HL-60/S4 treated with retinoic acid at 250 ng/mL for 4 days and 3 days (cell line): Measurements from ENCODE around the gene ASPM.
"Not testable (repeated sequence)": the region's sequence is repeated elsewhere in the genome, so short reads cannot be mapped to it uniquely, and the experiment has no call there.

Source experiments
- in situ Hi-C: fragments of 300-500 bp; cut with MboI; formaldehyde crosslinking; loops from 2 replicates; pipeline ENCODE4 v1.7.0; 2022; ENCODE audit warnings: low sequenced_read_pairs

ASPM gene

DNA sequence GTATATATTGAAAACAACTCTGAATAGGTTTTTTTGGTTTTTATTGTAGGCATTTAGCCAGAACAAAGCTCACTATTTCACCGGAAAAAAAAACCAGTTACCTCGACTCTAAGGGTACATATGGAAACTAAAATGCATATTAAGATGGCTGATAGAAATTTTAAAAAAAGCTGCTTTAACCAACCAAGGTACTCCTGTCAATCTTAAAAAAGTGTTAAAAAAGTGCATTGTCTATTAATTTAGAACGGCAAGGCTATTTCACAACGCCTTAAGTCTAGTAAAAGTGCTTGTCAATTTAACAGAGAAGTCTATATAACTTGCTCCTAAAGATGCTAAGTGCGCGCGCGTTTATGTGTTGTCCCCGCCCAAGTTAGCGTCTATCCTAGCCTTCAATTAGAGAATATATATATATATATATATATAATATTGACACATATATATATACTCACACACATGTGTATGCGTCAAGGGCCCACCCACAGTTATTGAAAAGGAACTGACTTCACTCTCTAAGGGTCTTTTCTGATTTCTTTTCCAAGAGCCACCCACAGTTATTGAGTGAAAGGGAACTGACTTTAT is 934 bp downstream of the ASPM start:
- in situ Hi-C loops, result no loop called here

DNA sequence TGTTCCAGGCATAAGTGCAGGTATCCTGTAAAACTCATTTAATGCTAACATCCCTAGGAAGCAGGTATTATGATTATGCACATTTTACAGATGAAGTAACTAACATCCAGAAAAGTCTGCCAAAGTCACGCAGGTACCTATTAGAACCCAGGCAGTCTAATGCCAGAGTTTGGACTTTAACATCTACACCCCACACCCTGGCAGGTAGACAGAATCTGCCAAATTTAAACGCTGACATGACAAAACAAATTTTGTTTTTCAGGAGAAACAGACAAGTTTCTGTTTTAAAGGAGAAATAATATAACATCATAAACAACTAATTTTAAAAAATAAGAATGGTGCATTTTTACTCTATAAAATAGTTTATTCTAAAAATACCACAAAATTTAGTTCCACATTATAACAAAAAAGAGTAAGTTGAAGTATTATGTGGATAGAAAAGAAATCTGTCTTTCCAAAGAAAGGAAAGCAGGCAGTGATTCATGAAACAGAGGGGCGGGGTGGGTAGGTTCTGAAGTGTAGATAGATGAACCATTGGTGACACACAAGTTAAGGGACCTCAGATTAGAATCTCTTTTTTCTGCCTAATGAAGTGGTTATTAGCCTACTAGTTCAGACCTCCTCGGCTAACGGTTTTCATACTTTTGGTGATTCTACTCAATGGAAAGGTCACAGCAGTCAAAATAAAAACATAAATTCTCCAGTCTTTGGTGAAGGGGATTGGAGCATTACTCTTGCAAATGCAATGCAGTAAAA is 1.7 kb downstream of the ASPM start:
- in situ Hi-C loops, result no loop called here

DNA sequence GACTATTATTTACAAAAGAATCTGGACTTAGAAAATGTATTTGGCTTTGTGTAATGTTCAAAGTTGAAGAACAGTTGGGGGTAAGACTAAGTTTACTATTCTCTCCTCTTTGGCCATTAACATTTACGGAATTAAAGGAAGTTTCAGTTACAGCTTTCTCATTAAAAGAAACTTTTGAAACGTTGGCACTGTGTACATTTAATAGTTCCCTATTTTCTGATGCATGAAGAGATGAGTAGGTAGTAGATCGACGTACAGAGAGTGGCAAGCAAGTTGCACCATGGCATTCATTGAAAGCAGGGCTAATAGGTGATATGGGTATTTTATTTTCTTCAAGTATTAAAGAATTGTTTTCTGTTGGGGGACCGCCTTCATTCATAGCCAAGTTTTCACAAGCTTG is 3.2 kb downstream of the ASPM start:
- in situ Hi-C loops, result no loop called here

GRCh38 chr1:197141575-197141974 is 4.9 kb downstream of the ASPM start:
- in situ Hi-C loops, result no loop called here

GRCh38 chr1:197140121-197140520 is 6.3 kb downstream of the ASPM start:
- in situ Hi-C loops, result no loop called here

- in situ Hi-C loops, result no loop called here
Measured at GRCh38 chr1:197139169-197139568, 7.3 kb downstream of the ASPM start.

DNA sequence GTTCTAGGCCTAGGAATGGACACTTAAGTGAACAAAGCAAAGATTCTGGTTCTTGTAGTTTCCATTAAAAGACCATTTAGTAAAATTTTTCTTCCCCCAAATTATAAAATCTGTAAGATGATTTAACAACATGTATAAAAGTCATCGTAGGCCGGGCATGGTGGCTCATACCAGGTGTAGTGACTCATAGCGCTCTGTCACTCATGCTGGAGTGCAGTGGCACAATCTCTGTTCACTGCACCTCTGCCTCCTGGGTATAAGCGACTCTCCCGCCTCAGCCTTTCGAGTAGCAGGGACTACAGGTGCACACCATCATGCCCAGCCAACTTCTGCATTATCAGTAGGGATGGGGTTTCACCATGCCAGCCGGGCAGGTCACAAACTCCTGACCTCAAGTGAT is 9.1 kb downstream of the ASPM start:
- in situ Hi-C loops, result no loop called here

GRCh38 chr1:197130677-197131304 is 15.7 kb downstream of the ASPM start:
- in situ Hi-C loops, result no loop called here

- in situ Hi-C loops, result no loop called here
Measured at GRCh38 chr1:197129698-197130097, 16.8 kb downstream of the ASPM start.

DNA sequence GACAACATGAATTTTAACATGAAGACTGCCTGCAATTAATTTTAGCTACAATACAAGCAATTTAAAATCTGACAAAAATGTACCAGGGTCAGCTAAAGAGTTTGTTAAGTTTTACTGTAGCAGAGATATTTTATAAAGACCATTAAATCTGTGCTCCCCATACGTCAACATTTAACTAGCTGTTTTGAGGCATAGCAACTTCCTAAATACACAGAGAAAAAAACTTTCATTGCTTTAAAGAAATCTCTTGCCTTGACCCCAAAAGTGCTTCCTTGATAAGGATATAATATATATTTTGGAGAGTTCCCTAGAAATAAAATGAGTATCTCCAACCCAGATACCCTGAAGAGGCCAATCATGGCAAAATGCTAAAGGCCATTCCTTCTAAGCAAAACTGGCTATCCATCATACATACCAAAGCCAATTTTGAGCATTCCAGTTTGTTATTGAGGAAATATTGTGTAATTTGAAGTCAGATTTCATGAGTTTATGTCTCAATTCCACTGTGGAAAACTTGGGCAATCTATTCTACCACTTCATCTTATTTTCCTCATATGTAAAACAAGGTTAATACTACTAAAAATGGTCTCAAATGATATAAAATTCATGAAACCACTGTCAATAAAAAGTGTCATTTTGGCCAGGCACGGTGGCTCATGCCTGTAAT is 19.1 kb downstream of the ASPM start:
- in situ Hi-C loops, result no loop called here

DNA sequence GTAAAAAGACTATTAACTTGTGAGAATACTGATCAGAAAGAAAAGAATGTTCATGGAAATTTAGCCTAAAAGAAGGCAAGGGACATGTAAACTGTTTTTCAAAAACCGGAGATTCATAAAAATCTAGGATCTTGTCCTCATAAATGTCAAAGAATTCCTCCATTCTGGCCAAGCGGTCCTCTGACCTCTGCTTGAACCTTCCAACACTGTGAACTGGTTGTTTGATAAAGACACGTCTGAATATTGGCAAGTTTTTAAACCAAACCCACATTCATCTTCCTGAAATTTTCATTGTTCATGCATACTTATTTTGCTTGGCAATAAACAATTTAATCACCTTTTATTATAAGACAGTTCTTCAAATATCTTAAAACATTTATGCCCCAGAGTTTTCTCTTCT is 19.8 kb downstream of the ASPM start:
- in situ Hi-C loops, result no loop called here

- in situ Hi-C loops, result no loop called here
Measured at GRCh38 chr1:197124376-197124775, 22.1 kb downstream of the ASPM start.

DNA sequence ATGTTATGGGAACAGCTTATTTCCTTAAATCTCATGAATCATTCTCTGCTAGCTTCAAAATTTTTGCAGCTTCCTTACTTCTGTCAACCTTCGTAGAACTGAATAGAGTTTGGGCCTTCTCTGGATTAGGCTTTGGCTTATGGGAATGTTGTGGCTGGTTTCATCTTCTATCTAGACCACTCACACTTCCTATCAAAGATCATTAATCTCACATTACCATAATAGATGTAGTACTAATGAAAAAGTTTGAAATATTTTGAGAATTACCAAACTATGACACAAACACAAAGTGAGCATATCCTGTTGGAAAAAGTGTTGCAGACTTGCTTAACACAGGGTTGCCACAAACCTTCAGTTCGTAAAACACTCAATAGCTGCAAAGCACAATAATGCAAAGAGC is 30.3 kb downstream of the ASPM start:
- in situ Hi-C loops, result no loop called here

GRCh38 chr1:197106869-197107268 is 39.6 kb downstream of the ASPM start:
- in situ Hi-C loops, result no loop called here

- in situ Hi-C loops, result no loop called here
Measured at GRCh38 chr1:197103300-197103699, 43.2 kb downstream of the ASPM start.

- in situ Hi-C loops, result no loop called here
Measured at GRCh38 chr1:197101978-197102377, 44.5 kb downstream of the ASPM start.

GRCh38 chr1:197100677-197101076 is 45.8 kb downstream of the ASPM start:
- in situ Hi-C loops, result no loop called here

- in situ Hi-C loops, result no loop called here
Measured at GRCh38 chr1:197099444-197099843, 47.0 kb downstream of the ASPM start.

GRCh38 chr1:197096971-197097370 is 49.5 kb downstream of the ASPM start:
- in situ Hi-C loops, result not testable (repeated sequence)

- in situ Hi-C loops, result no loop called here
Measured at GRCh38 chr1:197096137-197096536, 50.3 kb downstream of the ASPM start.

DNA sequence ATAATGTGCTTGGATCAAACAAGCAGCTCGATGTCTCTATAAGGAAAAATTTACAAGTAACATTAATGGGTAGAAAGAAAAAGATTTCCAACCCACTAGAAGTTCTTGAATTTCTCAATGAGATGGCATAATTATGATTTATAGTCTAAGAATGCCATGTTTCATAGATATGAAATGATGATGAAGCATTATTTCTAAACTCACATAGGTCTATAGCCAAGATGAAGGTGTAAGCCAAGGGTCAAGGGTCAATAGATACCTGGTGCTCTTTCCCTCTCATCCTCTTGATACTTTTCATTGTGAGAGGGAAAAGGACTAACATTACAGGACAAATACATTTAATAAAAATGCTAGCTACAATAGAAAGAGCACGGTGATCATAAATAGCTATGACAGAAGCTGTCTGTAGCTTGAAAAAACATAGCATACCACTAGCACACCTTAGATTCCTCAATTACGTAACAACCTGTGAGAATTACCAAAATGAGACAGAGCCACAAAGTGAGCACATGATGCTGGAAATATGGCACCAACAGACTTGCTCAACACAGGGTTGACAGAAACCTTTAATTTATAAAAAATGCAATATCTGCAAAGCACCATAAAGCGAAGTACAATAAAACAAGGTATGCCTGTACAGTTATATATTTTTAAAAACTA is 53.1 kb downstream of the ASPM start:
- in situ Hi-C loops, result no loop called here
